HL-60 (cell line): Measurements from ENCODE around the gene MLLT1.

Experiments
- POLR2AphosphoS5 ChIP-seq: IDR thresholded peaks from 2 replicates; pipeline ENCODE4 v1.6.1; 2012; ENCODE audit warnings: low read depth
- SPI1 ChIP-seq: IDR thresholded peaks from 2 replicates; pipeline ENCODE4 v1.6.1; 2012; ENCODE audit warnings: low read depth, mild to moderate bottlenecking, borderline replicate concordance
- TF ChIP-seq, protein P1 (sequence below): IDR thresholded peaks from one replicate; pipeline ENCODE4 v1.5.1; 2011; ENCODE audit warnings: low read length, control low read depth, inconsistent platforms; ENCODE audit not compliant: insufficient read depth
- TF ChIP-seq, protein P2 (sequence below): IDR thresholded peaks from 2 replicates; pipeline ENCODE4 v1.6.1; 2012; ENCODE audit warnings: low read depth; ENCODE audit not compliant: insufficient replicate concordance

DNA sequence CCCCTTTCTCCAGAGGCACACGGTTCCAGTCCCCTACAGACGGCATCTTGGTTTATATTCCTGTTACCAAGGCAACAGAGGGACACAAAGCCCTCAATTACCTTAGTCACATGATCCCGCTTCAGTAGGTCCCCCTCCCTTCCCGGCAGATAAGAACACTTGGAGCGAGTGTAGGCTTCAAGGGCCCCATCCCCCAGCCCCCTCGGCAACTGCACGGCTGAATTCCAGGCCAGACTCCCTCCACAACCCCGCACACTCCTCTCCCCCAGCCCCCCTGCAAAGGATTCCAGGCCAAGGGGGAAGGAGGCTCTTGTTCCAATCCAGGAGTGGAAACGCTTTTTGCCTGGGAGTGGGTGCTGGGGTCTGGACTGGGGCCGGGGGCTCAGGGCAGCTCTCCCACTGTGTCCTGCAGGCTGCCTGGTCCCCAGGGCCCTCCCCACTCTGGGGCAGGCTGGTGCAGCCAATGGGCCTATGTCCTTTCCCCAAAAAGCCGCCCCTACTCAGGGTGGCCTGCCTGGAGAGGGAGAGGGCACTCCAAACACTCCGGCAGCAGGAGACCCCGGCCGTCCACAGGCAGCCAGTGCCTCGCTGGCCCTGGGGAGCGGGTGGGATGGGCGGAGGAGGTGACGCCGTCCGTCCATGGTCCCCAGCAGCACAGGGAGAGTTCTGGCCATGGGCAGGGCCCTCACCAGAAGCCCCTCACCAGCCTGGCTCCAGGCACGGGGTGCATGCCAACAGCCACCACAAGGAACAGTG is 62.6 kb downstream of the MLLT1 start:
- TF ChIP-seq, protein P1, sequence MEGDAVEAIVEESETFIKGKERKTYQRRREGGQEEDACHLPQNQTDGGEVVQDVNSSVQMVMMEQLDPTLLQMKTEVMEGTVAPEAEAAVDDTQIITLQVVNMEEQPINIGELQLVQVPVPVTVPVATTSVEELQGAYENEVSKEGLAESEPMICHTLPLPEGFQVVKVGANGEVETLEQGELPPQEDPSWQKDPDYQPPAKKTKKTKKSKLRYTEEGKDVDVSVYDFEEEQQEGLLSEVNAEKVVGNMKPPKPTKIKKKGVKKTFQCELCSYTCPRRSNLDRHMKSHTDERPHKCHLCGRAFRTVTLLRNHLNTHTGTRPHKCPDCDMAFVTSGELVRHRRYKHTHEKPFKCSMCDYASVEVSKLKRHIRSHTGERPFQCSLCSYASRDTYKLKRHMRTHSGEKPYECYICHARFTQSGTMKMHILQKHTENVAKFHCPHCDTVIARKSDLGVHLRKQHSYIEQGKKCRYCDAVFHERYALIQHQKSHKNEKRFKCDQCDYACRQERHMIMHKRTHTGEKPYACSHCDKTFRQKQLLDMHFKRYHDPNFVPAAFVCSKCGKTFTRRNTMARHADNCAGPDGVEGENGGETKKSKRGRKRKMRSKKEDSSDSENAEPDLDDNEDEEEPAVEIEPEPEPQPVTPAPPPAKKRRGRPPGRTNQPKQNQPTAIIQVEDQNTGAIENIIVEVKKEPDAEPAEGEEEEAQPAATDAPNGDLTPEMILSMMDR, result no peak
- TF ChIP-seq POLR2AphosphoS5 (no peak; the same call in 1 of the 2 replicates), SPI1 (no peak)
- TF ChIP-seq, protein P2, sequence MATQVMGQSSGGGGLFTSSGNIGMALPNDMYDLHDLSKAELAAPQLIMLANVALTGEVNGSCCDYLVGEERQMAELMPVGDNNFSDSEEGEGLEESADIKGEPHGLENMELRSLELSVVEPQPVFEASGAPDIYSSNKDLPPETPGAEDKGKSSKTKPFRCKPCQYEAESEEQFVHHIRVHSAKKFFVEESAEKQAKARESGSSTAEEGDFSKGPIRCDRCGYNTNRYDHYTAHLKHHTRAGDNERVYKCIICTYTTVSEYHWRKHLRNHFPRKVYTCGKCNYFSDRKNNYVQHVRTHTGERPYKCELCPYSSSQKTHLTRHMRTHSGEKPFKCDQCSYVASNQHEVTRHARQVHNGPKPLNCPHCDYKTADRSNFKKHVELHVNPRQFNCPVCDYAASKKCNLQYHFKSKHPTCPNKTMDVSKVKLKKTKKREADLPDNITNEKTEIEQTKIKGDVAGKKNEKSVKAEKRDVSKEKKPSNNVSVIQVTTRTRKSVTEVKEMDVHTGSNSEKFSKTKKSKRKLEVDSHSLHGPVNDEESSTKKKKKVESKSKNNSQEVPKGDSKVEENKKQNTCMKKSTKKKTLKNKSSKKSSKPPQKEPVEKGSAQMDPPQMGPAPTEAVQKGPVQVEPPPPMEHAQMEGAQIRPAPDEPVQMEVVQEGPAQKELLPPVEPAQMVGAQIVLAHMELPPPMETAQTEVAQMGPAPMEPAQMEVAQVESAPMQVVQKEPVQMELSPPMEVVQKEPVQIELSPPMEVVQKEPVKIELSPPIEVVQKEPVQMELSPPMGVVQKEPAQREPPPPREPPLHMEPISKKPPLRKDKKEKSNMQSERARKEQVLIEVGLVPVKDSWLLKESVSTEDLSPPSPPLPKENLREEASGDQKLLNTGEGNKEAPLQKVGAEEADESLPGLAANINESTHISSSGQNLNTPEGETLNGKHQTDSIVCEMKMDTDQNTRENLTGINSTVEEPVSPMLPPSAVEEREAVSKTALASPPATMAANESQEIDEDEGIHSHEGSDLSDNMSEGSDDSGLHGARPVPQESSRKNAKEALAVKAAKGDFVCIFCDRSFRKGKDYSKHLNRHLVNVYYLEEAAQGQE, result no peak
